K562 (cell line): ENCODE results near the gene NRG3. TPM values are rescaled to one million over a fixed set of nuclear protein-coding genes. Genes with fewer than 3 reads are reported as not detected.

Experiments used
- ATAC-seq: fragments of 200-7000 bp; cut with Tn5 transposase; 3 replicates; pipeline ENCODE4 v1.9.1; 2020; ENCODE audit warnings: moderate library complexity
- BruUV-seq: library from RNA; stranded (reverse); fragments of 400-500 nt; replicated peaks from 2 replicates; lab custom pipeline; 2021; lab: Mats Ljungman, UMichigan
- CTCF ChIA-PET: fragments of 300-600 bp; formaldehyde crosslinking; extraction: SDS; loops from one replicate; lab custom pipeline; 2021; ENCODE audit warnings: low intra/inter-chr PET ratio; lab: Yijun Ruan, JAX
- POLR2A ChIA-PET: fragments of 300-600, 350-650 bp; sonication (Branson Sonifier 250); formaldehyde crosslinking; extraction: SDS; loops from one replicate; lab custom pipeline; 2021; ENCODE audit warnings: antibody characterized with exemption, inconsistent platforms; lab: Yijun Ruan, JAX
- DNase-seq, 4 experiments: peaks; one replicate each; pipeline versions ENCODE4 v3.0.0 to v3.0.0-alpha.2; 2011 to 2018; ENCODE audit warnings: low spot score in 3 of 4, mixed read lengths in 3 of 4; ENCODE audit errors: extremely low read depth in 1 of 4
- FAIRE-seq: peaks from 2 replicates; lab custom pipeline; 2011; peaks lifted over from hg19 to GRCh38; lab: Jason Lieb, UNC
- H2AFZ ChIP-seq: 2 replicates; pipeline ENCODE4 v1.6.0; 2011; ENCODE audit warnings: low read depth, low read length, control low read depth, inconsistent platforms
- H3K27ac ChIP-seq: fragments of 200-600 bp; 3 replicates; pipeline ENCODE4 v1.8.0; 2011; ENCODE audit warnings: low read depth, mild to moderate bottlenecking, control low read depth, inconsistent platforms, low read length, moderate library complexity, mixed read lengths; ENCODE audit errors: extremely low read depth
- H3K27me3 ChIP-seq, 2 experiments: fragments of 300-600 bp in 1 of 2; 2 replicates in 1 of 2; 3 replicates in 1 of 2; pipeline versions ENCODE4 v1.6.0 to v1.8.0; 2011; ENCODE audit warnings: inconsistent platforms in 2 of 2, low read length in 2 of 2, mild to moderate bottlenecking in 1 of 2, mixed read lengths in 1 of 2, moderate library complexity in 1 of 2; ENCODE audit not compliant: control insufficient read depth in 2 of 2, insufficient read depth in 2 of 2
- H3K36me3 ChIP-seq: fragments of 300-600 bp; 3 replicates; pipeline ENCODE4 v1.8.0; 2011; ENCODE audit warnings: mild to moderate bottlenecking, low read length, inconsistent platforms; ENCODE audit not compliant: control insufficient read depth, insufficient read depth
- H3K4me1 ChIP-seq, 2 experiments: fragments of 200-600 bp in 1 of 2; replicated peaks in 1 of 2; 2 replicates in 1 of 2; 3 replicates in 1 of 2; pipeline versions ENCODE4 v1.5.1 to v1.8.0; 2011; ENCODE audit warnings: inconsistent platforms in 2 of 2, low read length in 2 of 2, mild to moderate bottlenecking in 1 of 2, mixed read lengths in 1 of 2, moderate library complexity in 1 of 2; ENCODE audit not compliant: control insufficient read depth in 2 of 2, insufficient read depth in 2 of 2
- H3K4me2 ChIP-seq: 2 replicates; pipeline ENCODE4 v1.6.1; 2011; ENCODE audit warnings: low read length, control low read depth, inconsistent platforms, mixed read lengths; ENCODE audit not compliant: insufficient read depth
- H3K4me3 ChIP-seq: fragments of 200-600 bp; sonication (generic), shearing (Covaris generic); 2 replicates; pipeline ENCODE4 v1.5.1; 2016; ENCODE audit warnings: control low read depth, inconsistent platforms
- H3K79me2 ChIP-seq: fragments of 200-600 bp; 3 replicates; pipeline ENCODE4 v1.8.0; 2011; ENCODE audit warnings: low read length, inconsistent platforms; ENCODE audit not compliant: control insufficient read depth, insufficient read depth
- H3K9ac ChIP-seq, 2 experiments: 2 replicates each; pipeline versions ENCODE4 v1.6.0 to v1.6.1; 2011; ENCODE audit warnings: low read depth in 2 of 2, low read length in 2 of 2, control low read depth in 1 of 2, inconsistent platforms in 1 of 2, mild to moderate bottlenecking in 1 of 2, mixed read lengths in 1 of 2; ENCODE audit not compliant: insufficient read depth in 1 of 2
- H3K9me1 ChIP-seq: one replicate; pipeline ENCODE4 v1.6.0; 2011; ENCODE audit warnings: inconsistent platforms, mild to moderate bottlenecking, low read length, moderate library complexity; ENCODE audit not compliant: control insufficient read depth, insufficient read depth
- H3K9me3 ChIP-seq: replicated peaks from 2 replicates; pipeline ENCODE4 v1.5.1; 2011; ENCODE audit warnings: low read depth, low read length, inconsistent platforms; ENCODE audit not compliant: control insufficient read depth, insufficient read depth
- H4K20me1 ChIP-seq: replicated peaks from 2 replicates; pipeline ENCODE4 v1.6.1; 2011; ENCODE audit warnings: low read length, inconsistent platforms, mixed read lengths; ENCODE audit not compliant: control insufficient read depth, insufficient read depth
- CXXC5 ChIP-seq: fragments of 250-450 bp; sonication (Bioruptor Pico); IDR thresholded peaks from 2 replicates; pipeline ENCODE4 v1.8.0; 2022; ENCODE audit warnings: inconsistent platforms, mild to moderate bottlenecking, moderate library complexity
- DNMT1 ChIP-seq: fragments of 450-650 bp; IDR thresholded peaks from 2 replicates; pipeline ENCODE4 v1.6.1; 2016; ENCODE audit warnings: antibody characterized with exemption, mild to moderate bottlenecking
- E2F3 ChIP-seq: fragments of 250-450 bp; sonication (Bioruptor Pico); IDR thresholded peaks from 2 replicates; pipeline ENCODE4 v1.4.0; 2020; ENCODE audit warnings: mild to moderate bottlenecking
- HIVEP1 ChIP-seq: fragments of 250-450 bp; sonication (Bioruptor Pico); IDR thresholded peaks from 2 replicates; pipeline ENCODE4 v1.4.0; 2020; ENCODE audit warnings: mild to moderate bottlenecking
- MAFF ChIP-seq: IDR thresholded peaks from 2 replicates; pipeline ENCODE4 v1.6.1; 2012; ENCODE audit warnings: low read length, improper control_type of control experiment
- MAFG ChIP-seq: fragments of 450-650 bp; conservative IDR thresholded peaks from 2 replicates; pipeline ENCODE4 v1.6.1; 2016; ENCODE audit warnings: missing genetic modification characterization, missing compliant biosample characterization
- MAFK ChIP-seq: IDR thresholded peaks from 2 replicates; pipeline ENCODE4 v1.6.1; 2011; ENCODE audit warnings: low read length, improper control_type of control experiment
- NRF1 ChIP-seq, 2 experiments: fragments of 450-650 bp; IDR thresholded peaks in 1 of 2; conservative IDR thresholded peaks in 1 of 2; 2 replicates each; pipeline ENCODE4 v1.6.1; 2014; ENCODE audit warnings: mild to moderate bottlenecking in 2 of 2
- POLR3A ChIP-seq: IDR thresholded peaks from 2 replicates; pipeline ENCODE4 v1.6.1; 2011; ENCODE audit warnings: borderline replicate concordance, mild to moderate bottlenecking, moderate library complexity; ENCODE audit not compliant: insufficient read length, insufficient read depth; ENCODE audit errors: extremely low read depth
- PTTG1 ChIP-seq: fragments of 450-650 bp; IDR thresholded peaks from 2 replicates; pipeline ENCODE4 v1.6.1; 2016; ENCODE audit warnings: low read depth, mild to moderate bottlenecking, missing genetic modification characterization, missing compliant biosample characterization
- SIN3B ChIP-seq: fragments of 450-650 bp; IDR thresholded peaks from 2 replicates; pipeline ENCODE4 v1.6.1; 2017; ENCODE audit warnings: low read depth, mild to moderate bottlenecking, moderate library complexity
- SP1 ChIP-seq: sonication (generic); formaldehyde crosslinking; IDR thresholded peaks from 2 replicates; pipeline ENCODE4 v1.8.1; 2022; ENCODE audit warnings: mild to moderate bottlenecking, missing genetic modification reagents
- ZNF316 ChIP-seq: fragments of 450-650 bp; IDR thresholded peaks from 2 replicates; pipeline ENCODE4 v1.6.1; 2016
- WGBS: fragments of 100-300 bp; shearing (Covaris generic); methylation state at CpG from one replicate; pipeline ENCODE4 v1.1.6; 2016; ENCODE audit warnings: low coverage, mixed read lengths; ENCODE audit not compliant: insufficient coverage; ENCODE audit errors: missing lambda C conversion rate; 5-methylcytosine and 5-hydroxymethylcytosine counted together
- in situ Hi-C: fragments of 300-500 bp; cut with MboI; formaldehyde crosslinking; loops from 4 replicates; pipeline ENCODE4 v1.15.0; 2018; ENCODE audit warnings: inconsistent platforms, mixed read lengths
- intact Hi-C: fragments of 100-400 bp; cut with micrococcal nuclease; formaldehyde crosslinking; loops from 2 replicates; pipeline ENCODE4 v1.14.2; 2022
- polyA plus RNA-seq, 8 experiments: library from polyadenylated mRNA; depleted of rRNA in 4 of 8; stranded (reverse) in 5 of 8; unstranded in 3 of 8; fragments of >200 nt; fragmentation: Nextera tagmentation in 2 of 8; fragmentation: Illumina TruSeq in 1 of 8; extraction: Ambion mirVana in 2 of 8; extraction: Trizol in 1 of 8; gene quantifications; 2 replicates each; pipeline versions ENCODE4 v1.2.1 to v1.2.3, GENCODE V29; 2011 to 2014; ENCODE audit warnings: inconsistent platforms in 1 of 8, missing spikeins in 1 of 8
- total RNA-seq, 7 experiments: library from RNA; depleted of rRNA in 6 of 7; stranded (reverse); fragments of >200 nt in 6 of 7; fragmentation: Illumina TruSeq in 2 of 7; extraction: Trizol in 2 of 7; gene quantifications; 2 replicates each; pipeline versions ENCODE4 v1.2.1 to v1.2.3, GENCODE V29; 2011 to 2021; ENCODE audit warnings: low replicate concordance in 1 of 7

Gene NRG3
- total and polyA plus RNA-seq, 9 of the 15 experiments (the other 6 are each of a cell fraction or from before 2014, with no cell fraction given), result not detected

GRCh38 chr10:82934429-82934828 lies 1059.4 kb downstream of the NRG3 start (continued):
- TF ChIP-seq PTTG1, result no peak
- no peak for TF ChIP-seq CXXC5 (CRISPR knock-in tag)
- no peak for TF ChIP-seq E2F3

GRCh38 chr10:82934947-82935346 lies 1060.0 kb downstream of the NRG3 start:
- H3K9me1 ChIP-seq, result no peaks in the 10 kb centered on the region
- no peak overlapping the region for H3K9ac ChIP-seq
- POLR2A ChIA-PET, result no interaction called here
- intact Hi-C loops, result no loop called here
- FAIRE-seq (no peak), ATAC-seq (no peak), DNase-seq (no peak)
- no peaks in the 10 kb centered on the region for H3K4me1 ChIP-seq
- TF ChIP-seq HIVEP1 (CRISPR knock-in tag), result no peak
- TF ChIP-seq ZNF316, result peak; percentile 58; the same call in 1 of the 2 replicates
- TF ChIP-seq MAFK, result peak; percentile 71
- no peak for TF ChIP-seq POLR3A
- TF ChIP-seq MAFG, result peak; percentile 39; the same call in 1 of the 2 replicates
- no peak for TF ChIP-seq SP1 (CRISPR knock-in tag)
- no peak for TF ChIP-seq NRF1 (conservative IDR thresholded peaks at IDR 0.05 in 1 of 2, IDR thresholded peaks at IDR 0.05 in 1 of 2)
- no peak for TF ChIP-seq SIN3B
- TF ChIP-seq DNMT1, result no peak
- peak; percentile 63 for TF ChIP-seq MAFF
- H3K27me3 ChIP-seq, result no peaks in the 10 kb centered on the region
- in situ Hi-C loops, result no loop called here
- no peak overlapping the region for H3K27ac ChIP-seq
- no peaks in the 10 kb centered on the region for H3K9me3 ChIP-seq
- no peaks in the 10 kb centered on the region for H3K79me2 ChIP-seq
- no peak overlapping the region for H3K4me2 ChIP-seq
- no peaks in the 10 kb centered on the region for H3K36me3 ChIP-seq
- no peaks in the 10 kb centered on the region for H4K20me1 ChIP-seq
- no TSS peak for BruUV-seq
- no peak overlapping the region for H2AFZ ChIP-seq
- WGBS, result 0% methylated on average over 2 of the region's 2 CpGs
- CTCF ChIA-PET, result no interaction called here
- no peak overlapping the region for H3K4me3 ChIP-seq
